Adrenal gland (tissue), 5 donors: ENCODE measurements around the gene UBC.

Experiments
- CTCF ChIP-seq, 6 experiments: fragments of 450-650 bp in 4 of 6; fragments of 200-600 bp in 2 of 6; sonication (generic) in 1 of 6; IDR thresholded peaks; 1 replicate in 5 of 6; 2 replicates in 1 of 6; pipeline versions ENCODE4 v1.5.1 to v1.8.0; 2016 to 2021; ENCODE audit warnings: antibody characterized with exemption in 6 of 6, mild to moderate bottlenecking in 2 of 6, moderate library complexity in 1 of 6
- POLR2A ChIP-seq, 2 donors: fragments of 450-650 bp; IDR thresholded peaks; one replicate each; pipeline ENCODE4 v1.6.1; 2017; ENCODE audit warnings: antibody characterized with exemption in 2 of 2, mild to moderate bottlenecking in 2 of 2, moderate library complexity in 1 of 2
- donor health status: DM: no; HTN: no; CAD: no.

- TF ChIP-seq CTCF (IDR thresholded peaks at IDR 0.05) = no peak
- no peak for TF ChIP-seq POLR2A (IDR thresholded peaks at IDR 0.05)
These were observed 39.4 kb upstream of the UBC start for GRCh38 chr12:124953689-124954405.
